HK-2 (cell line): ENCODE measurements around the gene CRX.
A peak's percentile ranks its signal among the peaks of the same experiment; 100 is the strongest.
"Not testable (repeated sequence)": the region's sequence is repeated elsewhere in the genome, so short reads cannot be mapped to it uniquely, and the experiment has no call there.

Experiments
- DNase-seq: peaks from one replicate; pipeline ENCODE4 v3.0.0-alpha.2; 2018; ENCODE audit not compliant: unreplicated experiment

The CRX gene

GRCh38 chr19:47821460-47822020, at the start of gene CRX:
Gene CRX (plus strand): TSS chr19:47821937. CDS start chr19:47834444, 12,507 bp downstream.
- DNase-seq, result no peak

- no peak for DNase-seq
These were observed 45.2 kb upstream of the CRX start for GRCh38 chr19:47776568-47776967.

GRCh38 chr19:47777245-47778048, 44.3 kb upstream of the CRX start:
- not testable (repeated sequence) for DNase-seq

- peak; percentile 85 for DNase-seq
These were observed 43.4 kb upstream of the CRX start, which contains the start of gene SELENOW for GRCh38 chr19:47778049-47778953. Gene SELENOW (plus strand): TSS chr19:47778703. CDS start chr19:47778786, 83 bp downstream.

- DNase-seq, result no peak
These were observed 42.8 kb upstream of the CRX start for GRCh38 chr19:47778954-47779351.

- no peak for DNase-seq
These were observed 42.1 kb upstream of the CRX start for GRCh38 chr19:47779524-47780214.

GRCh38 chr19:47780215-47780551, 41.6 kb upstream of the CRX start:
- DNase-seq, result no peak

GRCh38 chr19:47781590-47782262, 40.0 kb upstream of the CRX start:
- DNase-seq, result no peak

- DNase-seq, result no peak
These were observed 35.2 kb upstream of the CRX start for GRCh38 chr19:47786566-47786965.

GRCh38 chr19:47787307-47787706, 34.4 kb upstream of the CRX start:
- DNase-seq, result not testable (repeated sequence)

- peak; percentile 38 for DNase-seq
These were observed 31.9 kb upstream of the CRX start for GRCh38 chr19:47789811-47790210.

- DNase-seq, result peak; percentile 87
These were observed 31.3 kb upstream of the CRX start for GRCh38 chr19:47790398-47790814.

GRCh38 chr19:47792616-47793015, 29.1 kb upstream of the CRX start:
- no peak for DNase-seq

GRCh38 chr19:47794526-47794925, 27.2 kb upstream of the CRX start:
- DNase-seq, result no peak

GRCh38 chr19:47796785-47797184, 25.0 kb upstream of the CRX start:
- no peak for DNase-seq

- no peak for DNase-seq
These were observed 23.5 kb upstream of the CRX start for GRCh38 chr19:47797996-47798903.

- no peak for DNase-seq
These were observed 22.9 kb upstream of the CRX start for GRCh38 chr19:47798904-47799266.

GRCh38 chr19:47801270-47801669, 20.5 kb upstream of the CRX start:
- no peak for DNase-seq

- no peak for DNase-seq
These were observed 19.2 kb upstream of the CRX start for GRCh38 chr19:47802521-47803043.

- not testable (repeated sequence) for DNase-seq
These were observed 18.6 kb upstream of the CRX start for GRCh38 chr19:47803148-47803547.
